ENCODE results near the gene VKORC1. TPM values are rescaled to one million over a fixed set of nuclear protein-coding genes. Genes with fewer than 3 reads are reported as not detected.

VKORC1 gene
- total and polyA plus RNA-seq, 2 of the 4 experiments (the other 2 are of a cell fraction), result 65.2 to 317 TPM

DNA sequence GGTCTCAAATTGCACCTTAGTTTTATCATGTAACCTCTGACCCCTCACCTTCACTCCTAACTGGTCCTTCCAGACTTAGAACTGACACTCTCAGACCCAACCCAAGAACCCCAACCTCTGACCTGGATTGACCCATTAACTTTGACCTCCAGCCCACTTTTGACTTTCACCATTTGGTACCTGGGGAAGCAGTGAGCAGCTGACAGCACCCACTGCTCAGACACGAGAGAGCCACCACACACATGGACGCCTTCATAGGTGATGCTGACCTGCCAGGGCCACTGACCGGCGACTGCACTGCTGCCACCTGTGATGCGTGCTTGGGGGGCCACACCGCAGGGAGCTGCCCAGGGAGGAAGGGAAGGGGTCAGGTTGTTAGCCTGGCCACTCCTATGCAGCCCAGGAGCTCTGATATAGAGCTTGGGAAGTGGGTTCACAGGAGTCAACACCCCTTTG, 38.5 kb upstream of the VKORC1 start:
- Histone ChIP-seq H2BK20ac (ENCODE audit: low read depth, low read length) (no peak overlapping the region), H4K8ac (ENCODE audit: low read depth in 2 of 2, low read length in 2 of 2) (no peak overlapping the region), H4K5ac (ENCODE audit: low read depth, low read length) (no peak overlapping the region), H2AFZ (replicated peaks; ENCODE audit: low read length, poor library complexity) (no peak overlapping the region), H2BK15ac (ENCODE audit: low read depth, low read length) (no peak overlapping the region), H3K4ac (ENCODE audit: low read depth, low read length) (no peak overlapping the region), H3K56ac (ENCODE audit: extremely low read depth, insufficient read depth, low read length) (no peak overlapping the region), H2AK5ac (ENCODE audit: low read depth, low read length) (no peak overlapping the region), H3K36me3 (ENCODE audit: control insufficient read depth, insufficient read depth, low read length) (peaks cover 25% of the 10 kb centered on the region), H3K79me1 (ENCODE audit: low read depth in 1 of 2, low read length in 2 of 2) (no peaks in the 10 kb centered on the region), H3K27ac (ENCODE audit: insufficient read depth, low read length) (no peak overlapping the region), H3K9me3 (ENCODE audit: control insufficient read depth, insufficient read depth, low read length) (no peaks in the 10 kb centered on the region), H3K4me2 (ENCODE audit: low read depth, low read length) (no peak overlapping the region), H4K20me1 (ENCODE audit: insufficient read depth, low read length) (no peaks in the 10 kb centered on the region), H3K4me3 (ENCODE audit: insufficient read depth, low read depth, low read length) (no peak overlapping the region), H2BK120ac (ENCODE audit: low read depth, low read length) (no peak overlapping the region), H3K23ac (ENCODE audit: low read depth, low read length) (no peak overlapping the region), H2BK5ac (ENCODE audit: low read depth, low read length, poor library complexity, severe bottlenecking) (no peak overlapping the region), H3K27me3 (ENCODE audit: control insufficient read depth, insufficient read depth, low read length) (no peaks in the 10 kb centered on the region; the same call in 1 of the 2 replicates), H3K18ac (ENCODE audit: low read depth, low read length) (no peak overlapping the region), H3K9ac (ENCODE audit: low read depth, low read length) (no peak overlapping the region), H3K4me1 (ENCODE audit: control insufficient read depth, insufficient read depth, low read length) (0 out of 2 replicates have a peak, but pooled peaks cover 3% of the 10 kb centered on the region), H4K91ac (ENCODE audit: insufficient read depth, low read depth, low read length) (no peak overlapping the region), H3K14ac (replicated peaks; ENCODE audit: low read depth, low read length) (no peak overlapping the region), H3K9me1 (ENCODE audit: insufficient read depth, low read length) (peaks cover 4% of the 10 kb centered on the region), H2AK9ac (replicated peaks; ENCODE audit: low read depth, low read length, poor library complexity) (no peak overlapping the region)
- in situ Hi-C loops (cut with MboI; ENCODE audit: low sequenced_read_pairs) (no loop called here), dilution Hi-C loops (cut with HindIII; ENCODE audit: low sequenced_read_pairs, unreplicated experiment) (no loop called here), intact Hi-C loops (cut with micrococcal nuclease) (no loop called here)
- no peak for ATAC-seq (ENCODE audit: low read depth)
- WGBS, 2 experiments (ENCODE audit: extremely low coverage in 2 of 2, insufficient read length in 1 of 2), result no CpG with 5 or more reads among the region's 6 CpGs
- DNase-seq, result no peak
- CTCF ChIA-PET, result no interaction called here
- POLR2A ChIA-PET (ENCODE audit: unreplicated experiment), result no interaction called here
- no TSS peak for BruUV-seq (replicated peaks)
- no peak for TF ChIP-seq SMC3 (IDR thresholded peaks at IDR 0.05; ENCODE audit: low read depth, low read length)
- TF ChIP-seq MXI1 (IDR thresholded peaks at IDR 0.05; ENCODE audit: borderline replicate concordance, low read depth, low read length), result no peak
- no peak for TF ChIP-seq RFX5 (IDR thresholded peaks at IDR 0.05; ENCODE audit: low read depth, low read length)
- TF ChIP-seq, protein P1, sequence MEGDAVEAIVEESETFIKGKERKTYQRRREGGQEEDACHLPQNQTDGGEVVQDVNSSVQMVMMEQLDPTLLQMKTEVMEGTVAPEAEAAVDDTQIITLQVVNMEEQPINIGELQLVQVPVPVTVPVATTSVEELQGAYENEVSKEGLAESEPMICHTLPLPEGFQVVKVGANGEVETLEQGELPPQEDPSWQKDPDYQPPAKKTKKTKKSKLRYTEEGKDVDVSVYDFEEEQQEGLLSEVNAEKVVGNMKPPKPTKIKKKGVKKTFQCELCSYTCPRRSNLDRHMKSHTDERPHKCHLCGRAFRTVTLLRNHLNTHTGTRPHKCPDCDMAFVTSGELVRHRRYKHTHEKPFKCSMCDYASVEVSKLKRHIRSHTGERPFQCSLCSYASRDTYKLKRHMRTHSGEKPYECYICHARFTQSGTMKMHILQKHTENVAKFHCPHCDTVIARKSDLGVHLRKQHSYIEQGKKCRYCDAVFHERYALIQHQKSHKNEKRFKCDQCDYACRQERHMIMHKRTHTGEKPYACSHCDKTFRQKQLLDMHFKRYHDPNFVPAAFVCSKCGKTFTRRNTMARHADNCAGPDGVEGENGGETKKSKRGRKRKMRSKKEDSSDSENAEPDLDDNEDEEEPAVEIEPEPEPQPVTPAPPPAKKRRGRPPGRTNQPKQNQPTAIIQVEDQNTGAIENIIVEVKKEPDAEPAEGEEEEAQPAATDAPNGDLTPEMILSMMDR (conservative IDR thresholded peaks at IDR 0.05; ENCODE audit: low read depth, low read length), result no peak
- TF ChIP-seq MAFK (IDR thresholded peaks at IDR 0.05; ENCODE audit: low read depth, low read length), result no peak
- TF ChIP-seq NFE2L2 (IDR thresholded peaks at IDR 0.05; ENCODE audit: low read depth, low read length), result no peak
- TF ChIP-seq RAD21 (IDR thresholded peaks at IDR 0.05; ENCODE audit: low read length), result no peak
- no peak for TF ChIP-seq BHLHE40 (IDR thresholded peaks at IDR 0.05; ENCODE audit: low read depth, low read length)
- no peak for TF ChIP-seq POLR2A (IDR thresholded peaks at IDR 0.05; ENCODE audit: low read depth, low read length)
- no peak for TF ChIP-seq RCOR1 (IDR thresholded peaks at IDR 0.05; ENCODE audit: insufficient replicate concordance, low read length)
- TF ChIP-seq, protein P2, sequence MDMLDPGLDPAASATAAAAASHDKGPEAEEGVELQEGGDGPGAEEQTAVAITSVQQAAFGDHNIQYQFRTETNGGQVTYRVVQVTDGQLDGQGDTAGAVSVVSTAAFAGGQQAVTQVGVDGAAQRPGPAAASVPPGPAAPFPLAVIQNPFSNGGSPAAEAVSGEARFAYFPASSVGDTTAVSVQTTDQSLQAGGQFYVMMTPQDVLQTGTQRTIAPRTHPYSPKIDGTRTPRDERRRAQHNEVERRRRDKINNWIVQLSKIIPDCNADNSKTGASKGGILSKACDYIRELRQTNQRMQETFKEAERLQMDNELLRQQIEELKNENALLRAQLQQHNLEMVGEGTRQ (IDR thresholded peaks at IDR 0.05; ENCODE audit: low read depth, low read length), result no peak
- TF ChIP-seq, protein P3, sequence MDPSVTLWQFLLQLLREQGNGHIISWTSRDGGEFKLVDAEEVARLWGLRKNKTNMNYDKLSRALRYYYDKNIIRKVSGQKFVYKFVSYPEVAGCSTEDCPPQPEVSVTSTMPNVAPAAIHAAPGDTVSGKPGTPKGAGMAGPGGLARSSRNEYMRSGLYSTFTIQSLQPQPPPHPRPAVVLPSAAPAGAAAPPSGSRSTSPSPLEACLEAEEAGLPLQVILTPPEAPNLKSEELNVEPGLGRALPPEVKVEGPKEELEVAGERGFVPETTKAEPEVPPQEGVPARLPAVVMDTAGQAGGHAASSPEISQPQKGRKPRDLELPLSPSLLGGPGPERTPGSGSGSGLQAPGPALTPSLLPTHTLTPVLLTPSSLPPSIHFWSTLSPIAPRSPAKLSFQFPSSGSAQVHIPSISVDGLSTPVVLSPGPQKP (IDR thresholded peaks at IDR 0.05; ENCODE audit: borderline replicate concordance, low read depth, low read length), result no peak
- TF ChIP-seq CEBPB (IDR thresholded peaks at IDR 0.05; ENCODE audit: low read depth, low read length), result no peak
- no peak for TF ChIP-seq CHD1 (IDR thresholded peaks at IDR 0.05; ENCODE audit: low read depth, low read length)
- TF ChIP-seq FOS (IDR thresholded peaks at IDR 0.05; ENCODE audit: low read depth, low read length), result no peak
- TF ChIP-seq MAZ (IDR thresholded peaks at IDR 0.05; ENCODE audit: borderline replicate concordance, low read depth, low read length), result no peak
